CD14-positive monocyte (primary cell): ENCODE results near the gene MX2. TPM values are rescaled to one million over a fixed set of nuclear protein-coding genes. Genes with fewer than 3 reads are reported as not detected.

Experiments
- DNase-seq, 3 donors: peaks; one replicate each; pipeline ENCODE4 v3.0.0-alpha.2; 2011 to 2022
- H2AFZ ChIP-seq: 2 replicates; pipeline ENCODE4 v1.6.0; 2012; ENCODE audit warnings: mild to moderate bottlenecking, low read depth, low read length, inconsistent platforms; ENCODE audit not compliant: insufficient read depth, poor library complexity, severe bottlenecking
- H3K27ac ChIP-seq, 2 donors: 1 replicate in 1 of 2; 2 replicates in 1 of 2; pipeline ENCODE4 v1.5.1; 2012 to 2013; ENCODE audit warnings: low read length in 2 of 2, control low read depth in 1 of 2, inconsistent platforms in 1 of 2, low read depth in 1 of 2, mild to moderate bottlenecking in 1 of 2
- H3K27me3 ChIP-seq, 2 donors: one replicate each; pipeline versions ENCODE4 v1.6.0 to v1.6.1; 2011 to 2013; ENCODE audit warnings: low read length in 2 of 2; ENCODE audit not compliant: control insufficient read depth in 2 of 2, insufficient read depth in 2 of 2
- H3K36me3 ChIP-seq, 2 donors: replicated peaks in 1 of 2; 1 replicate in 1 of 2; 2 replicates in 1 of 2; pipeline versions ENCODE4 v1.5.1 to v1.6.1; 2012 to 2013; ENCODE audit warnings: low read length in 2 of 2, control low read depth in 1 of 2, inconsistent platforms in 1 of 2, mild to moderate bottlenecking in 1 of 2; ENCODE audit not compliant: insufficient read depth in 2 of 2, control insufficient read depth in 1 of 2
- H3K4me1 ChIP-seq, 2 donors: 1 replicate in 1 of 2; 2 replicates in 1 of 2; pipeline versions ENCODE4 v1.5.1 to v1.6.1; 2012 to 2013; ENCODE audit warnings: low read length in 2 of 2, control low read depth in 1 of 2, inconsistent platforms in 1 of 2, mild to moderate bottlenecking in 1 of 2, moderate library complexity in 1 of 2; ENCODE audit not compliant: insufficient read depth in 2 of 2, control insufficient read depth in 1 of 2
- H3K4me2 ChIP-seq: replicated peaks from 2 replicates; pipeline ENCODE3; 2012; ENCODE audit warnings: low read length, moderate library complexity, mild to moderate bottlenecking; ENCODE audit not compliant: poor library complexity, severe bottlenecking; ENCODE audit errors: extremely low read depth
- H3K4me3 ChIP-seq, 3 experiments: fragments of 200-600 bp in 1 of 3; sonication (generic) in 1 of 3; replicated peaks in 1 of 3; 1 replicate in 2 of 3; 2 replicates in 1 of 3; pipeline ENCODE4 v1.5.1; 2011 to 2013; ENCODE audit warnings: low read length in 3 of 3, mild to moderate bottlenecking in 3 of 3, control low read depth in 2 of 3, low read depth in 2 of 3, inconsistent platforms in 1 of 3, moderate library complexity in 1 of 3
- H3K79me2 ChIP-seq: 2 replicates; pipeline ENCODE4 v1.6.0; 2012; ENCODE audit warnings: mild to moderate bottlenecking, control low read depth, inconsistent platforms, low read length, moderate library complexity; ENCODE audit not compliant: insufficient read depth
- H3K9ac ChIP-seq: 2 replicates; pipeline ENCODE4 v1.6.0; 2017; ENCODE audit warnings: low read length, mild to moderate bottlenecking; ENCODE audit not compliant: insufficient read depth, poor library complexity, severe bottlenecking
- H3K9me3 ChIP-seq, 2 donors: replicated peaks in 1 of 2; 1 replicate in 1 of 2; 2 replicates in 1 of 2; pipeline versions ENCODE4 v1.5.1 to v1.6.1; 2012 to 2013; ENCODE audit warnings: low read length in 2 of 2, control low read depth in 1 of 2; ENCODE audit not compliant: control insufficient read depth in 1 of 2, insufficient read depth in 1 of 2
- H4K20me1 ChIP-seq: 2 replicates; pipeline ENCODE4 v1.6.0; 2012; ENCODE audit warnings: mild to moderate bottlenecking, low read length, control low read depth, moderate library complexity; ENCODE audit not compliant: insufficient read depth
- H3K27ac Mint-ChIP-seq, 7 donors: one replicate each; pipeline ENCODE4 v1.8.0; 2020; ENCODE audit warnings: mild to moderate bottlenecking in 7 of 7, mixed read lengths in 7 of 7, moderate library complexity in 6 of 7, inconsistent platforms in 2 of 7
- H3K27me3 Mint-ChIP-seq, 3 donors: one replicate each; pipeline ENCODE4 v1.8.0; 2021 to 2022; ENCODE audit warnings: low read depth in 3 of 3, mild to moderate bottlenecking in 3 of 3, mixed read lengths in 3 of 3, moderate library complexity in 3 of 3, inconsistent platforms in 1 of 3
- H3K36me3 Mint-ChIP-seq, 2 donors: one replicate each; pipeline ENCODE4 v1.8.0; 2020; ENCODE audit warnings: mixed read lengths in 2 of 2, inconsistent platforms in 1 of 2, mild to moderate bottlenecking in 1 of 2
- H3K4me1 Mint-ChIP-seq: one replicate; pipeline ENCODE4 v1.8.0; 2020; ENCODE audit warnings: mild to moderate bottlenecking, mixed read lengths
- H3K4me3 Mint-ChIP-seq, 2 donors: one replicate each; pipeline ENCODE4 v1.8.0; 2020; ENCODE audit warnings: mild to moderate bottlenecking in 2 of 2, mixed read lengths in 2 of 2, moderate library complexity in 1 of 2
- H3K9me3 Mint-ChIP-seq, 7 donors: one replicate each; pipeline ENCODE4 v1.8.0; 2020 to 2022; ENCODE audit warnings: mixed read lengths in 7 of 7, mild to moderate bottlenecking in 6 of 7, moderate library complexity in 6 of 7, inconsistent platforms in 2 of 7
- WGBS: methylation state at CpG from one replicate; pipeline ENCODE4 v1.1.5; 2013; ENCODE audit warnings: missing lambda C conversion rate; ENCODE audit not compliant: insufficient coverage; 5-methylcytosine and 5-hydroxymethylcytosine counted together
- intact Hi-C, 2 donors: fragments of 100-400 bp; cut with micrococcal nuclease; formaldehyde crosslinking; loops; one replicate each; pipeline versions ENCODE4 v1.15.0 to v1.15.1; 2023
- polyA plus RNA-seq, 3 donors: library from polyadenylated mRNA; depleted of rRNA in 1 of 3; unstranded in 2 of 3; stranded (reverse) in 1 of 3; fragments of 300-500 nt in 2 of 3; fragments of >200 nt in 1 of 3; fragmentation: Illumina TruSeq in 2 of 3; gene quantifications; 1 replicate in 2 of 3; 2 replicates in 1 of 3; pipeline ENCODE4 v1.2.3, GENCODE V29; 2012 to 2021
- TF ChIP-seq, protein P1 (sequence below): fragments of 200-600 bp; IDR thresholded peaks from one replicate; pipeline ENCODE4 v1.8.0; 2022; ENCODE audit warnings: antibody characterized with exemption, mild to moderate bottlenecking

The MX2 gene
- polyA plus RNA-seq, 3 donors = 43.1 to 79.4 (median 50.3) TPM

DNA sequence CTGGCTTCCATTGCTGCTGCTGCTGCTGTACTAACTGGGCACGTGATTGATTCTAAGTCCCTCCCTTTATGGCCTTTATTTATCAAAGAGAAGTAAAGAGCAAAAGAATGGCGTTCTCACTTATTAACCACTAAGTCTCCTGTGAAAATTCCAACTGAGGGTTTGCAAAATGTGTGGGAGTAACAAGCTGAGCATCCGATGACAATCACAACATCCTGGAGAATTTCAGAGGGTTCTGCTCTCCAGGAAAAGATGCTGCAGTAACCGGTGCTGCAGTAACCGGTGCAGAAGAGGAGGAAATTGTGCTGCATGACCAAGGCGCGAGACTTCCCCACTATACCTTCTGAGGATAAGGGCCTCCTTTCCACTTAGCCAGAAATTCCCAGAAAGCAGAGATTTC lies 12.7 kb upstream of the MX2 start:
- Mint-ChIP-seq H3K4me3 (no peak overlapping the region), H3K27ac (no peak overlapping the region), H3K9me3 (peaks cover 0 to 3% (median 0%) of the 10 kb centered on the region in 7 donors), H3K27me3 (peaks cover 1 to 9% (median 5%) of the 10 kb centered on the region in 3 donors), H3K4me1 (peaks cover 10% of the 10 kb centered on the region), H3K36me3 (no peaks in the 10 kb centered on the region)
- TF ChIP-seq, protein P1, sequence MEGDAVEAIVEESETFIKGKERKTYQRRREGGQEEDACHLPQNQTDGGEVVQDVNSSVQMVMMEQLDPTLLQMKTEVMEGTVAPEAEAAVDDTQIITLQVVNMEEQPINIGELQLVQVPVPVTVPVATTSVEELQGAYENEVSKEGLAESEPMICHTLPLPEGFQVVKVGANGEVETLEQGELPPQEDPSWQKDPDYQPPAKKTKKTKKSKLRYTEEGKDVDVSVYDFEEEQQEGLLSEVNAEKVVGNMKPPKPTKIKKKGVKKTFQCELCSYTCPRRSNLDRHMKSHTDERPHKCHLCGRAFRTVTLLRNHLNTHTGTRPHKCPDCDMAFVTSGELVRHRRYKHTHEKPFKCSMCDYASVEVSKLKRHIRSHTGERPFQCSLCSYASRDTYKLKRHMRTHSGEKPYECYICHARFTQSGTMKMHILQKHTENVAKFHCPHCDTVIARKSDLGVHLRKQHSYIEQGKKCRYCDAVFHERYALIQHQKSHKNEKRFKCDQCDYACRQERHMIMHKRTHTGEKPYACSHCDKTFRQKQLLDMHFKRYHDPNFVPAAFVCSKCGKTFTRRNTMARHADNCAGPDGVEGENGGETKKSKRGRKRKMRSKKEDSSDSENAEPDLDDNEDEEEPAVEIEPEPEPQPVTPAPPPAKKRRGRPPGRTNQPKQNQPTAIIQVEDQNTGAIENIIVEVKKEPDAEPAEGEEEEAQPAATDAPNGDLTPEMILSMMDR = no peak
- H3K27ac ChIP-seq = no peak overlapping the region
- WGBS = 93% methylated on average over 2 of the region's 7 CpGs
- H3K36me3 ChIP-seq = no peaks in the 10 kb centered on the region
- no peaks in the 10 kb centered on the region for H4K20me1 ChIP-seq
- no peaks in the 10 kb centered on the region for H3K9me3 ChIP-seq
- intact Hi-C loops = loop anchor here in 1 of 2 donors (5.0 kb wide), 1 partner anchor 33 kb away; no protein-coding TSS in a partner anchor
- H2AFZ ChIP-seq = no peak overlapping the region
- no peak for DNase-seq
- no peak overlapping the region for H3K9ac ChIP-seq
- H3K79me2 ChIP-seq = no peaks in the 10 kb centered on the region
- H3K4me3 ChIP-seq = no peak overlapping the region
- peaks cover 13 to 14% of the 10 kb centered on the region in 2 donors for H3K4me1 ChIP-seq
- no peaks in the 10 kb centered on the region for H3K27me3 ChIP-seq
- no peak overlapping the region for H3K4me2 ChIP-seq

DNA sequence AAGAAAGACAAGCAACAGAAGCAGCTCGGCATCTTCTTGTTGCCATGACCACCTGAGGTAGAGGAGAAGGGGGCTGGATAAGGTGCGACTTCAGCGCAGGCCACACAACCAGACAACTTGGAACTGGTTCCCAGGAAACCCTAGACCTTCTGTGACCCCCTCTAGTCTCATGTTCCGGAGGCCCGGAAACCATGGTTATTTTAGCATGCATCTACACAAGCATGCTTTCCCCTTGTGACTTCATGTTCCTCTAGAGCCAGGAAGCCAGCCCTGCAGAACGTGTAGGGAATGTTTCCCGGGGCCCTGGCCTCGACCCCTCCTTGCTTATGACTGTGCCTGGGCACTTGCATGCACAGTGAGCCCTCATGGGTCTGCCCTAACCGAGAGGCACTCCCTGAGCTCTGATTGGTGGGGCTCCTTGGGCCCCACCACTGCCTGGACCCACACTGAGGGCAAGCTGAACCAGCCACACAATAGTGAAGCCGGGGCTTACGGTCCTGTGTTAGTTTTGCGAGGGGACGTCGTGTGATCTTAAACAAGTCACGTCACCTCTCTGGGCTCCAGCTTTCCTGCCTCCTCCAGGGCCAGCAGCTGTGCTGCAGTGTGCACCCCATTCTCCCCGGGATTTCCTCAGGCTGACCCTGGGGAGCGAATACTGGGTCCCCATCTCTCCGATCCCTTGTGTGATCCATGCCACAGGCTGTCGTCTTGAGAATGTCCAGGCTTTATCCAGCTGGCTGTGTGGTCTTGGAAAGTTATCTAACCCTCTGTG lies 12.0 kb upstream of the MX2 start:
- H3K79me2 ChIP-seq = no peaks in the 10 kb centered on the region
- no peak overlapping the region for H2AFZ ChIP-seq
- TF ChIP-seq, protein P1 = no peak
- H3K9me3 ChIP-seq = no peaks in the 10 kb centered on the region
- Mint-ChIP-seq H3K27me3 (peaks cover 1 to 9% (median 5%) of the 10 kb centered on the region in 3 donors), H3K9me3 (peaks cover 0 to 2% (median 0%) of the 10 kb centered on the region in 7 donors), H3K36me3 (no peaks in the 10 kb centered on the region), H3K4me1 (peaks cover 10% of the 10 kb centered on the region), H3K27ac (no peak overlapping the region), H3K4me3 (no peak overlapping the region)
- H3K36me3 ChIP-seq = no peaks in the 10 kb centered on the region
- H3K9ac ChIP-seq = no peak overlapping the region
- WGBS = 87% methylated on average over 13 of the region's 19 CpGs
- no peaks in the 10 kb centered on the region for H4K20me1 ChIP-seq
- H3K4me2 ChIP-seq = no peak overlapping the region
- no peak overlapping the region for H3K27ac ChIP-seq
- no peak for DNase-seq
- no peak overlapping the region for H3K4me3 ChIP-seq
- H3K27me3 ChIP-seq = no peaks in the 10 kb centered on the region
- intact Hi-C loops = loop anchor here in 1 of 2 donors (5.0 kb wide), 1 partner anchor 32 kb away; no protein-coding TSS in a partner anchor
- peaks cover 13 to 14% of the 10 kb centered on the region in 2 donors for H3K4me1 ChIP-seq
